ENCODE results near the gene MGAT3.

- TF ChIP-seq POLR2A (IDR thresholded peaks at IDR 0.05): peak; percentile 24 to 41
- TF ChIP-seq CTCF (IDR thresholded peaks at IDR 0.05 in 4 of 5, conservative IDR thresholded peaks at IDR 0.05 in 1 of 5): no peak
Measured at GRCh38 chr22:39522567-39523300, 65.9 kb downstream of the MGAT3 start.

All from gastrocnemius medialis (tissue), 4 donors.